SK-N-SH (cell line): ENCODE measurements around the gene MAN1B1.

ENCODE experiments used
- CTCF ChIP-seq: fragments of 200-600 bp; sonication (generic); IDR thresholded peaks from 2 replicates; pipeline ENCODE4 v1.6.1; 2017; ENCODE audit warnings: antibody characterized with exemption, mild to moderate bottlenecking, moderate library complexity
- ELF1 ChIP-seq: IDR thresholded peaks from 2 replicates; pipeline ENCODE4 v1.4.0; 2012
- FOXM1 ChIP-seq: IDR thresholded peaks from 2 replicates; pipeline ENCODE4 v1.4.0; 2012; ENCODE audit warnings: low read depth, mild to moderate bottlenecking
- RAD21 ChIP-seq: IDR thresholded peaks from 2 replicates; pipeline ENCODE4 v1.6.1; 2012; ENCODE audit warnings: mild to moderate bottlenecking, low read length
- RCOR1 ChIP-seq: fragments of 150-350 bp; IDR thresholded peaks from 2 replicates; pipeline ENCODE4 v1.6.1; 2017; ENCODE audit warnings: antibody characterized with exemption, low read length
- TF ChIP-seq, protein P1 (sequence below): IDR thresholded peaks from 2 replicates; pipeline ENCODE4; 2012
- TF ChIP-seq, protein P2 (sequence below): IDR thresholded peaks from 2 replicates; pipeline ENCODE4 v1.4.0; 2012; ENCODE audit warnings: low read depth

DNA sequence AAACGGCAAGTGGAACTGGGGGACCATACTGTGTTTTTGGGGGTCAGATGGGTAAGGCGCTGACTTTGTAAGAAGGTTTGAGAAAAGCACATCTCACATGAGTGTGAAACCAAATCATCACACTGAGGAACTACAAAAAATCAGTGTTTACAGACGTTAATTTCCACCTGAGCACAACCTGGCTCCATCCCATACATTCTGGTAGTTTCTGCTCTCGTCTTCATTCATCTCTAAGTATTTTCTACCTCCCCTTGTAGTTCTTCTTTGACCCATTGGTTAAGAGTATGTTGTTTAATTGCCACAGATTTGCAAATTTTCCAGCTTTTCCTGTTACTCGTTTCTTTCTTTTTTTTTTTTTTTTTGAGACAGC, 36.7 kb downstream of the MAN1B1 start:
- TF ChIP-seq, protein P1, sequence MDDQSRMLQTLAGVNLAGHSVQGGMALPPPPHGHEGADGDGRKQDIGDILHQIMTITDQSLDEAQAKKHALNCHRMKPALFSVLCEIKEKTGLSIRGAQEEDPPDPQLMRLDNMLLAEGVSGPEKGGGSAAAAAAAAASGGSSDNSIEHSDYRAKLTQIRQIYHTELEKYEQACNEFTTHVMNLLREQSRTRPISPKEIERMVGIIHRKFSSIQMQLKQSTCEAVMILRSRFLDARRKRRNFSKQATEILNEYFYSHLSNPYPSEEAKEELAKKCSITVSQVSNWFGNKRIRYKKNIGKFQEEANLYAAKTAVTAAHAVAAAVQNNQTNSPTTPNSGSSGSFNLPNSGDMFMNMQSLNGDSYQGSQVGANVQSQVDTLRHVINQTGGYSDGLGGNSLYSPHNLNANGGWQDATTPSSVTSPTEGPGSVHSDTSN: no peak
- TF ChIP-seq CTCF (no peak), FOXM1 (no peak), RCOR1 (no peak), RAD21 (no peak), ELF1 (no peak)
- TF ChIP-seq, protein P2, sequence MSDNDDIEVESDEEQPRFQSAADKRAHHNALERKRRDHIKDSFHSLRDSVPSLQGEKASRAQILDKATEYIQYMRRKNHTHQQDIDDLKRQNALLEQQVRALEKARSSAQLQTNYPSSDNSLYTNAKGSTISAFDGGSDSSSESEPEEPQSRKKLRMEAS: no peak
